ENCODE results near the gene CLIC6. TPM values are rescaled to one million over a fixed set of nuclear protein-coding genes. Genes with fewer than 3 reads are reported as not detected.

The CLIC6 gene
- total RNA-seq, 2 donors from 2014 or later: 2.8 to 7.3 TPM

- H3K9me3 ChIP-seq: no peaks in the 10 kb centered on the region
- no peaks in the 10 kb centered on the region for H3K36me3 ChIP-seq
- DNase-seq (ENCODE audit: low spot score): peak; percentile 22
- peak; percentile 52 for ATAC-seq (ENCODE audit: insufficient number of reproducible peaks, low FRiP score, low read depth)
- H3K27ac ChIP-seq: no peak overlapping the region
- H3K4me3 ChIP-seq: peak overlapping the region; percentile 24
- no peaks in the 10 kb centered on the region for H3K27me3 ChIP-seq (replicated peaks; ENCODE audit: insufficient read depth)
- peak; percentile 87 for TF ChIP-seq CTCF (IDR thresholded peaks at IDR 0.05)
- no peaks in the 10 kb centered on the region for H3K4me1 ChIP-seq (ENCODE audit: control insufficient read depth in 1 of 2, low read depth in 2 of 2)
Observed at GRCh38 chr21:34745557-34746255, 76.9 kb downstream of the CLIC6 start.

GRCh38 chr21:34748862-34749261, 80.1 kb downstream of the CLIC6 start:
- DNase-seq (ENCODE audit: low spot score) (no peak), ATAC-seq (ENCODE audit: insufficient number of reproducible peaks, low FRiP score, low read depth) (no peak)
- H3K9me3 ChIP-seq: no peaks in the 10 kb centered on the region
- no peak overlapping the region for H3K4me3 ChIP-seq
- TF ChIP-seq CTCF (IDR thresholded peaks at IDR 0.05): no peak
- no peaks in the 10 kb centered on the region for H3K27me3 ChIP-seq (replicated peaks; ENCODE audit: insufficient read depth)
- no peak overlapping the region for H3K27ac ChIP-seq
- no peaks in the 10 kb centered on the region for H3K36me3 ChIP-seq
- no peaks in the 10 kb centered on the region for H3K4me1 ChIP-seq (ENCODE audit: control insufficient read depth in 1 of 2, low read depth in 2 of 2)

- Histone ChIP-seq H3K36me3 (no peaks in the 10 kb centered on the region), H3K27me3 (replicated peaks; ENCODE audit: insufficient read depth) (no peaks in the 10 kb centered on the region), H3K9me3 (no peaks in the 10 kb centered on the region), H3K27ac (no peak overlapping the region), H3K4me3 (no peak overlapping the region), H3K4me1 (ENCODE audit: control insufficient read depth in 1 of 2, low read depth in 2 of 2) (no peaks in the 10 kb centered on the region)
- TF ChIP-seq CTCF (IDR thresholded peaks at IDR 0.05): no peak
- ATAC-seq (ENCODE audit: insufficient number of reproducible peaks, low FRiP score, low read depth): no peak
- DNase-seq (ENCODE audit: low spot score): no peak
Observed at GRCh38 chr21:34754690-34755647, 86.2 kb downstream of the CLIC6 start.

- DNase-seq (ENCODE audit: low spot score) (no peak), ATAC-seq (ENCODE audit: insufficient number of reproducible peaks, low FRiP score, low read depth) (no peak)
- Histone ChIP-seq H3K36me3 (no peaks in the 10 kb centered on the region), H3K4me3 (no peak overlapping the region), H3K4me1 (ENCODE audit: control insufficient read depth in 1 of 2, low read depth in 2 of 2) (no peaks in the 10 kb centered on the region), H3K27me3 (replicated peaks; ENCODE audit: insufficient read depth) (no peaks in the 10 kb centered on the region), H3K9me3 (peaks cover 3% of the 10 kb centered on the region), H3K27ac (no peak overlapping the region)
- no peak for TF ChIP-seq CTCF (IDR thresholded peaks at IDR 0.05)
Observed at GRCh38 chr21:34761758-34762330, 93.0 kb downstream of the CLIC6 start.

- ATAC-seq (ENCODE audit: insufficient number of reproducible peaks, low FRiP score, low read depth) (no peak), DNase-seq (ENCODE audit: low spot score) (no peak)
- Histone ChIP-seq H3K27me3 (replicated peaks; ENCODE audit: insufficient read depth) (no peaks in the 10 kb centered on the region), H3K4me1 (ENCODE audit: control insufficient read depth in 1 of 2, low read depth in 2 of 2) (no peaks in the 10 kb centered on the region), H3K9me3 (peaks cover 3% of the 10 kb centered on the region), H3K36me3 (no peaks in the 10 kb centered on the region), H3K27ac (no peak overlapping the region), H3K4me3 (no peak overlapping the region)
- no peak for TF ChIP-seq CTCF (IDR thresholded peaks at IDR 0.05)
Observed at GRCh38 chr21:34762786-34763185, 94.0 kb downstream of the CLIC6 start.
